Stimulated activated CD8-positive, alpha-beta memory T cell treated with anti-CD3 and anti-CD28 coated beads, Interleukin-15, amount 100 ng/mL, for 1 hour (primary cell): Measurements from ENCODE around the gene TPST2.
"Not testable (repeated sequence)": the region's sequence is repeated elsewhere in the genome, so short reads cannot be mapped to it uniquely, and the experiment has no call there.

Source experiments
- DNase-seq: peaks from one replicate; pipeline ENCODE4 v3.0.0-alpha.2; 2020; ENCODE audit warnings: low read depth

The TPST2 gene

GRCh38 chr22:26528518-26528917, 61.4 kb downstream of the TPST2 start:
- not testable (repeated sequence) for DNase-seq

- no peak for DNase-seq
These were observed 62.1 kb downstream of the TPST2 start for GRCh38 chr22:26527574-26528465.

GRCh38 chr22:26527167-26527566, 62.8 kb downstream of the TPST2 start:
- DNase-seq: no peak

- no peak for DNase-seq
These were observed 63.9 kb downstream of the TPST2 start for GRCh38 chr22:26525946-26526564.

GRCh38 chr22:26524870-26525269, 65.1 kb downstream of the TPST2 start:
- no peak for DNase-seq

- DNase-seq: no peak
These were observed 67.3 kb downstream of the TPST2 start for GRCh38 chr22:26522592-26522991.

- no peak for DNase-seq
These were observed 67.9 kb downstream of the TPST2 start for GRCh38 chr22:26522012-26522411.

- DNase-seq: no peak
These were observed 72.5 kb downstream of the TPST2 start for GRCh38 chr22:26517429-26517828.

- DNase-seq: no peak
These were observed 73.4 kb downstream of the TPST2 start for GRCh38 chr22:26516503-26516902.

- no peak for DNase-seq
These were observed 74.0 kb downstream of the TPST2 start for GRCh38 chr22:26515931-26516330.

GRCh38 chr22:26514419-26515161, 75.3 kb downstream of the TPST2 start:
- no peak for DNase-seq

- no peak for DNase-seq
These were observed 76.1 kb downstream of the TPST2 start for GRCh38 chr22:26513838-26514237.

GRCh38 chr22:26512149-26512793, 77.7 kb downstream of the TPST2 start, which contains the start of gene TFIP11:
TFIP11 (minus strand) TSS chr22:26512473; CDS start chr22:26510272, 2,201 bp downstream.
- DNase-seq: peak; percentile 84

- DNase-seq: no peak
These were observed 81.8 kb downstream of the TPST2 start for GRCh38 chr22:26508148-26508547.

- DNase-seq: no peak
These were observed 86.2 kb downstream of the TPST2 start for GRCh38 chr22:26503758-26504157.

- peak; percentile 38 for DNase-seq
These were observed 87.0 kb downstream of the TPST2 start for GRCh38 chr22:26502688-26503561.

GRCh38 chr22:26501996-26502395, 87.9 kb downstream of the TPST2 start:
- no peak for DNase-seq

GRCh38 chr22:26499188-26499703, 90.7 kb downstream of the TPST2 start:
- no peak for DNase-seq

GRCh38 chr22:26496456-26496855, 93.5 kb downstream of the TPST2 start:
- DNase-seq: no peak

- DNase-seq: no peak
These were observed 95.4 kb downstream of the TPST2 start for GRCh38 chr22:26494506-26494905.

GRCh38 chr22:26492220-26492619, 97.7 kb downstream of the TPST2 start:
- DNase-seq: no peak
